ENCODE measurements around the gene DGKB. TPM values are rescaled to one million over a fixed set of nuclear protein-coding genes. Genes with fewer than 3 reads are reported as not detected.

The DGKB gene
- total RNA-seq, 6 experiments from 2014 or later = 0.23 to 0.76 (median 0.61) TPM

DNA sequence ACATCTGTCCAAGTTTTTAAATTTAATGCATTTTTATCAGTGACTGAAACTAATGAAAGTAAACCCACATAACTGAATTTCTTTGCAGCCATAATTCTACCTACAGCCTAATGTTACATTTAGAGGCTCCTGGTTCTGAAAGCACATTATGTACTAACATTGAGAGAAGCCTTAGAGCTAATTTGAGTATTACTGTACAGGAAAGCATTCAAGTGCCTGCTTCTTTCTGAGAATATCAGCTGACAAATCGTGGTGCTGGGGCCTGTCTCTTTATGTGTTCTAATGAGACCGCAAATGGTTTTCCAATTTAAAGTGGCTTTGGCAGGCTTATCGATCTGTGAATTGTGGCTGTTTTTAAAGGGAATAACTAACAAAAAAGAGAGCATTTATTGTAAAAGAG, 32.3 kb upstream of the DGKB start:
- no peak for TF ChIP-seq CTCF (IDR thresholded peaks at IDR 0.05)
- no peak for DNase-seq
- Mint-ChIP-seq H3K27me3 (ENCODE audit: insufficient read depth) (no peaks in the 10 kb centered on the region; the same call in 1 of the 2 replicates), H3K9me3 (no peaks in the 10 kb centered on the region), H3K4me1 (ENCODE audit: low read depth) (peaks cover 7% of the 10 kb centered on the region; the same call in 1 of the 2 replicates), H3K4me3 (no peak overlapping the region), H3K27ac (no peak overlapping the region), H3K36me3 (ENCODE audit: low read depth) (no peaks in the 10 kb centered on the region)

DNA sequence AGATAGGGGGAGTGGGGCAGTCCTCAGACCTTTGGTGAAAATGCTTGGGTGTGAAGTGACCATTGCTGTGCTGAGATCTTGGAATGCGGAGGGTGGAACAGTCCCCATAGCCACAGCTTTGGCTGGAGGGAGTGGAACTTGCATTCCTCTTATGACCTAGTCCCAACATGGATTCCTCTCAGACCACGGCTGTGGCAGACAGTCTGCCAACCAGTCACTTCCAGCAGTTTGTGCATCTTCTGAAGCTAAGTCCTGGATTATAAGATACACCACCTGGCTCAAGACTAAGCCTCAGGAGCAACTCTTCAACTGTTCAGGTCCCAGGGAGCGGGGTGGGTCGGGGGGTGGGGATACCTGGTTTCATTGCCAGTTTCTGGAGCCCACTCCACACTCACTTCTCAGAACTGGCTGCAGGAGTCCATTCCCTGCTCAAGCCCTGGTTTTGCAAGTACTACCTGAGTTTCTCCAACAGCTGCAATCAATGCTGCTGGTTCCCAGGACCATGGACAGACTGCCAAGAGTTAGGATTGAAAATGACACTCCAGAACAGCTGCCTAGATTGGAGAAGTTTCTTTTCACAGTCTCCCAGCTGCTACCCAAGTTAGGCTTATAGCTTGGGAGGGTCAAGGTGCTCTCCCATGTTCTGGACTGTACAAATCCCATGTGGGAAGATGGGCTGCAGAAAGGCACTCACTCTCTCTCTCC, 29.1 kb upstream of the DGKB start:
- Mint-ChIP-seq H3K4me3 (no peak overlapping the region), H3K36me3 (ENCODE audit: low read depth) (no peaks in the 10 kb centered on the region), H3K4me1 (ENCODE audit: low read depth) (peaks cover 12% of the 10 kb centered on the region), H3K27ac (no peak overlapping the region), H3K27me3 (ENCODE audit: insufficient read depth) (no peaks in the 10 kb centered on the region; the same call in 1 of the 2 replicates), H3K9me3 (no peaks in the 10 kb centered on the region)
- TF ChIP-seq CTCF (IDR thresholded peaks at IDR 0.05) = no peak
- no peak for DNase-seq

DNA sequence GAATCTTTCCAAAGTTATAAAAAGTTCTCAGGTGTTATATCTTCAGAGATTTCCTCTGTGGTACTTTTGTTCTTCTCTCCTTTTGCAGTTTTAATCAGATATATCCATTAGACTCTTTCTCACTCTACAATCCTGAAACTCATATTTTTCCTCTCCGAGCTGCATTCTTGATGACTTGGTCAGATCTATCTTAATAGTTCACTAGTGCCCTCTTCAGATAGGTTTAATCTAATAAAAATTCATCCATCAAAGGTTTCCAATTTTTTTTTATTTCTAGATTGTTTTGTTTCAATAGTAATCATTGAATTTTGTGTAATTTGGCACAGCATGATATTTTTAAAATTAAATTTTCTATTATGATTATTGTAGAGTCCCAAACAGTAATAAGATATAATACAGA, 21.8 kb upstream of the DGKB start:
- DNase-seq = peak; percentile 28
- peak overlapping the region; percentile 65 for H3K4me3 Mint-ChIP-seq
- no peaks in the 10 kb centered on the region for H3K9me3 Mint-ChIP-seq
- no peak overlapping the region for H3K27ac Mint-ChIP-seq
- no peaks in the 10 kb centered on the region for H3K36me3 Mint-ChIP-seq (ENCODE audit: low read depth)
- H3K4me1 Mint-ChIP-seq (ENCODE audit: low read depth) = peaks cover 22% of the 10 kb centered on the region
- TF ChIP-seq CTCF (IDR thresholded peaks at IDR 0.05) = peak; percentile 64
- no peaks in the 10 kb centered on the region for H3K27me3 Mint-ChIP-seq (ENCODE audit: insufficient read depth)

DNA sequence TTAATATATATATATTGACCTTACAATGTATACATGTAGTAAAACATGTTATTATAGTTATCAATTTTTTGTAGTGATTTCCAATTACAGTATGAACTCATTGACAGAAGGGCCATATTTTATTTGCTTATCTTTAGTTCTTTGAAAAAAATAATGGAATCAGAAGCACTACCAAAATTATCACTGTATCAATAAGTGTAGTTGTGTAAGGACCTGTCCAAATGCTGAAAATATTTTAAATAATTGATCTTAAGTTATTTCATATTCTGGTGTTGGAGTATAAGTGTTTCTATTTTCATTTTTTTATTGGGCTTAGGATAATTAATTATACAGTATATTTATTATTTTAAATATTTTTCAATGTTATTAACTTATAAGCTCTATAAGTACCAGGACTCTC, 8.5 kb upstream of the DGKB start:
- TF ChIP-seq CTCF (IDR thresholded peaks at IDR 0.05) = no peak
- no peaks in the 10 kb centered on the region for H3K36me3 Mint-ChIP-seq (ENCODE audit: low read depth)
- H3K4me1 Mint-ChIP-seq (ENCODE audit: low read depth) = no peaks in the 10 kb centered on the region
- DNase-seq = no peak
- H3K27ac Mint-ChIP-seq = no peak overlapping the region
- no peaks in the 10 kb centered on the region for H3K9me3 Mint-ChIP-seq
- H3K27me3 Mint-ChIP-seq (ENCODE audit: insufficient read depth) = no peaks in the 10 kb centered on the region; the same call in 1 of the 2 replicates
- no peak overlapping the region for H3K4me3 Mint-ChIP-seq

DNA sequence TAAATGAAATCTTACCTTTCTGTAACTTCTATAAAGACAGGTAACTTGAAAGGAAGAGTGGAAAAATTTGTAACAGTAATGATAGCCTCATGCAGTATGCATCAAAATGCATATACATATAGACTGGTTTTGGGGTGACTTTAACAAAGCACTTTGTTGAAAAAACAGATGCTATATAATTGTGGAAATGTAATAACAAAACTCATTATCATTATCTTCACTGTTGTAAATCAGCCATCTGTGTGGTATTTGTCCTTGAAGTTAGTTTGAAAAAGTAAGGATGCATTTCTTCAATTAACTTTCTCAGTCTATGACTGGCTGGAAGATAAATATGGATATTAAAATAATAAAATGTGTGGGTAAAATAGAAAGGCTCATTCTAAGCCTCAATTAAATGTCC, 6.1 kb upstream of the DGKB start:
- no peaks in the 10 kb centered on the region for H3K27me3 Mint-ChIP-seq (ENCODE audit: insufficient read depth)
- H3K27ac Mint-ChIP-seq = no peak overlapping the region
- H3K9me3 Mint-ChIP-seq = no peaks in the 10 kb centered on the region
- TF ChIP-seq CTCF (IDR thresholded peaks at IDR 0.05) = no peak
- H3K36me3 Mint-ChIP-seq (ENCODE audit: low read depth) = no peaks in the 10 kb centered on the region
- H3K4me3 Mint-ChIP-seq = no peak overlapping the region
- peaks cover 10% of the 10 kb centered on the region; the same call in 1 of the 2 replicates for H3K4me1 Mint-ChIP-seq (ENCODE audit: low read depth)
- DNase-seq = no peak
